PFSK-1 (cell line): Measurements from ENCODE around the gene MPZL3.

Source experiments
- FOXP2 ChIP-seq: optimal IDR thresholded peaks from 2 replicates; pipeline ENCODE3; 2011; ENCODE audit warnings: borderline replicate concordance, control low read depth, inconsistent platforms; ENCODE audit not compliant: insufficient read depth; ENCODE audit errors: extremely low read length, extremely low read depth
- POLR2AphosphoS5 ChIP-seq: IDR thresholded peaks from 2 replicates; pipeline ENCODE4 v1.6.1; 2012; ENCODE audit warnings: low read depth, mild to moderate bottlenecking, control low read depth, low read length, moderate library complexity
- SIN3A ChIP-seq: IDR thresholded peaks from 2 replicates; pipeline ENCODE4 v1.6.1; 2012; ENCODE audit warnings: mild to moderate bottlenecking, low read length, moderate library complexity, borderline replicate concordance; ENCODE audit not compliant: insufficient read depth
- TAF1 ChIP-seq: IDR thresholded peaks from 2 replicates; pipeline ENCODE4 v1.6.1; 2012; ENCODE audit warnings: low read length, control low read depth, borderline replicate concordance; ENCODE audit not compliant: insufficient read depth
- TF ChIP-seq, protein P1 (sequence below), 2 experiments: IDR thresholded peaks; 2 replicates each; pipeline versions ENCODE4 v1.6.1 to v1.8.0; 2011 to 2012; ENCODE audit warnings: low read depth in 2 of 2, low read length in 2 of 2, control low read depth in 1 of 2, inconsistent platforms in 1 of 2, mild to moderate bottlenecking in 1 of 2, moderate library complexity in 1 of 2; ENCODE audit not compliant: insufficient read depth in 1 of 2

DNA sequence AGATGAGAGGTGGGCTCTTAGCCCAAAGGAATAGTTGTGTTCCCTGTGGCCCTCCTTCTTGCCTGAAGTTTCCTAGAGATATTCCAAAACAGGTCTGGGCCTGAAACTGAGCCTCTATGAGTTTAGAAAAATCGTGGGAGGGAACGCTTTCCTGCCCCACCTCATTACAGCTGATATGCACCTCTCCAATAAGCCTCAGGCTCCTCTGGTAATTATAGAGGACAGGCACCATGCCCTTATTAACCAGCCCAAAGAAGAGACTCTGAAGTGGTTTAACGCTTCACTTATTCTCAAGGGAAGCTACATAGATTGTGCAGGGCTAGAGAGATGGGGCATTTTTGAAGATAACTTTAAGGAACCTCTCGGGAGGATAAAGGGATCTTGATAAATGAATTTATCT lies 15.3 kb upstream of the MPZL3 start:
- TF ChIP-seq POLR2AphosphoS5, result no peak
- TF ChIP-seq, protein P1, sequence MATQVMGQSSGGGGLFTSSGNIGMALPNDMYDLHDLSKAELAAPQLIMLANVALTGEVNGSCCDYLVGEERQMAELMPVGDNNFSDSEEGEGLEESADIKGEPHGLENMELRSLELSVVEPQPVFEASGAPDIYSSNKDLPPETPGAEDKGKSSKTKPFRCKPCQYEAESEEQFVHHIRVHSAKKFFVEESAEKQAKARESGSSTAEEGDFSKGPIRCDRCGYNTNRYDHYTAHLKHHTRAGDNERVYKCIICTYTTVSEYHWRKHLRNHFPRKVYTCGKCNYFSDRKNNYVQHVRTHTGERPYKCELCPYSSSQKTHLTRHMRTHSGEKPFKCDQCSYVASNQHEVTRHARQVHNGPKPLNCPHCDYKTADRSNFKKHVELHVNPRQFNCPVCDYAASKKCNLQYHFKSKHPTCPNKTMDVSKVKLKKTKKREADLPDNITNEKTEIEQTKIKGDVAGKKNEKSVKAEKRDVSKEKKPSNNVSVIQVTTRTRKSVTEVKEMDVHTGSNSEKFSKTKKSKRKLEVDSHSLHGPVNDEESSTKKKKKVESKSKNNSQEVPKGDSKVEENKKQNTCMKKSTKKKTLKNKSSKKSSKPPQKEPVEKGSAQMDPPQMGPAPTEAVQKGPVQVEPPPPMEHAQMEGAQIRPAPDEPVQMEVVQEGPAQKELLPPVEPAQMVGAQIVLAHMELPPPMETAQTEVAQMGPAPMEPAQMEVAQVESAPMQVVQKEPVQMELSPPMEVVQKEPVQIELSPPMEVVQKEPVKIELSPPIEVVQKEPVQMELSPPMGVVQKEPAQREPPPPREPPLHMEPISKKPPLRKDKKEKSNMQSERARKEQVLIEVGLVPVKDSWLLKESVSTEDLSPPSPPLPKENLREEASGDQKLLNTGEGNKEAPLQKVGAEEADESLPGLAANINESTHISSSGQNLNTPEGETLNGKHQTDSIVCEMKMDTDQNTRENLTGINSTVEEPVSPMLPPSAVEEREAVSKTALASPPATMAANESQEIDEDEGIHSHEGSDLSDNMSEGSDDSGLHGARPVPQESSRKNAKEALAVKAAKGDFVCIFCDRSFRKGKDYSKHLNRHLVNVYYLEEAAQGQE (IDR thresholded peaks at IDR 0.05; ENCODE audit: insufficient read depth in 1 of 2, low read depth in 2 of 2, low read length in 2 of 2), result no peak
- TF ChIP-seq TAF1, result no peak
- no peak for TF ChIP-seq SIN3A
- TF ChIP-seq FOXP2, result no peak
